Gastrocnemius medialis (tissue), 4 donors: ENCODE measurements around the gene USP5.

Source experiments
- POLR2A ChIP-seq, 2 donors: fragments of 450-650 bp; IDR thresholded peaks; one replicate each; pipeline ENCODE4 v1.6.1; 2017; ENCODE audit warnings: antibody characterized with exemption in 2 of 2, mild to moderate bottlenecking in 2 of 2, moderate library complexity in 2 of 2
- TF ChIP-seq, protein P1 (sequence below), 5 experiments: fragments of 450-650 bp in 3 of 5; fragments of 200-600 bp in 2 of 5; sonication (generic) in 2 of 5; IDR thresholded peaks in 4 of 5; conservative IDR thresholded peaks in 1 of 5; 1 replicate in 4 of 5; 2 replicates in 1 of 5; pipeline ENCODE4 v1.5.1; 2016 to 2019; ENCODE audit warnings: antibody characterized with exemption in 5 of 5, mild to moderate bottlenecking in 3 of 5, moderate library complexity in 3 of 5

GRCh38 chr12:6807170-6807569 is 44.8 kb upstream of the USP5 start:
- TF ChIP-seq, protein P1, sequence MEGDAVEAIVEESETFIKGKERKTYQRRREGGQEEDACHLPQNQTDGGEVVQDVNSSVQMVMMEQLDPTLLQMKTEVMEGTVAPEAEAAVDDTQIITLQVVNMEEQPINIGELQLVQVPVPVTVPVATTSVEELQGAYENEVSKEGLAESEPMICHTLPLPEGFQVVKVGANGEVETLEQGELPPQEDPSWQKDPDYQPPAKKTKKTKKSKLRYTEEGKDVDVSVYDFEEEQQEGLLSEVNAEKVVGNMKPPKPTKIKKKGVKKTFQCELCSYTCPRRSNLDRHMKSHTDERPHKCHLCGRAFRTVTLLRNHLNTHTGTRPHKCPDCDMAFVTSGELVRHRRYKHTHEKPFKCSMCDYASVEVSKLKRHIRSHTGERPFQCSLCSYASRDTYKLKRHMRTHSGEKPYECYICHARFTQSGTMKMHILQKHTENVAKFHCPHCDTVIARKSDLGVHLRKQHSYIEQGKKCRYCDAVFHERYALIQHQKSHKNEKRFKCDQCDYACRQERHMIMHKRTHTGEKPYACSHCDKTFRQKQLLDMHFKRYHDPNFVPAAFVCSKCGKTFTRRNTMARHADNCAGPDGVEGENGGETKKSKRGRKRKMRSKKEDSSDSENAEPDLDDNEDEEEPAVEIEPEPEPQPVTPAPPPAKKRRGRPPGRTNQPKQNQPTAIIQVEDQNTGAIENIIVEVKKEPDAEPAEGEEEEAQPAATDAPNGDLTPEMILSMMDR (IDR thresholded peaks at IDR 0.05 in 4 of 5, conservative IDR thresholded peaks at IDR 0.05 in 1 of 5) = no peak
- TF ChIP-seq POLR2A (IDR thresholded peaks at IDR 0.05) = no peak
